Measurements from ENCODE around the gene ATF7IP2. TPM values are rescaled to one million over a fixed set of nuclear protein-coding genes. Genes with fewer than 3 reads are reported as not detected.
"Not testable (repeated sequence)": the region's sequence is repeated elsewhere in the genome, so short reads cannot be mapped to it uniquely, and the experiment has no call there.

Gene ATF7IP2
- total RNA-seq, 1 experiment from 2014 or later: not detected

GRCh38 chr16:10504404-10504885, 118.6 kb downstream of the ATF7IP2 start:
- Histone ChIP-seq H3K36me3 (ENCODE audit: low read depth) (no peaks in the 10 kb centered on the region), H3K4me1 (replicated peaks; ENCODE audit: insufficient read depth) (no peaks in the 10 kb centered on the region), H3K4me2 (no peak overlapping the region), H4K20me1 (ENCODE audit: insufficient read depth) (no peaks in the 10 kb centered on the region), H3K79me2 (ENCODE audit: low read depth) (no peaks in the 10 kb centered on the region), H3K27me3 (ENCODE audit: insufficient read depth, low read depth) (no peaks in the 10 kb centered on the region), H2AFZ (no peak overlapping the region), H3K27ac (no peak overlapping the region), H3K9me3 (ENCODE audit: insufficient read depth, low read depth) (no peaks in the 10 kb centered on the region), H3K4me3 (no peak overlapping the region), H3F3A (ENCODE audit: insufficient read depth, low read depth) (no peaks in the 10 kb centered on the region), H3K9me2 (ENCODE audit: insufficient read depth) (no peaks in the 10 kb centered on the region)
- ChIA-PET CTCF (interaction anchor here (0.6 kb wide), 1 partner anchor 1249 kb away, joined by 5 read pairs; no protein-coding TSS in a partner anchor), POLR2A (ENCODE audit: unreplicated experiment) (interaction anchor here (0.6 kb wide), 1 partner anchor 18 kb away, joined by 13 read pairs; no protein-coding TSS in a partner anchor)
- TF ChIP-seq CTCF (conservative IDR thresholded peaks at IDR 0.05) (no peak), EZH2 (IDR thresholded peaks at IDR 0.05; ENCODE audit: low read depth) (no peak)
- BruUV-seq (replicated peaks): no TSS peak
- no peak for DNase-seq
- intact Hi-C loops (cut with micrococcal nuclease; ENCODE audit: unreplicated experiment): loop anchor here (10.0 kb wide), 1 partner anchor 1250 kb away; no protein-coding TSS in a partner anchor

GRCh38 chr16:10505286-10505685, 119.4 kb downstream of the ATF7IP2 start:
- H3K9me3 ChIP-seq (ENCODE audit: insufficient read depth, low read depth); H3F3A ChIP-seq (ENCODE audit: insufficient read depth, low read depth); H3K4me1 ChIP-seq (replicated peaks; ENCODE audit: insufficient read depth); POLR2A ChIA-PET (ENCODE audit: unreplicated experiment); H3K9me2 ChIP-seq (ENCODE audit: insufficient read depth); H3K36me3 ChIP-seq (ENCODE audit: low read depth); H3K4me2 ChIP-seq; H2AFZ ChIP-seq; DNase-seq; H3K27ac ChIP-seq; BruUV-seq (replicated peaks); CTCF ChIA-PET; H3K27me3 ChIP-seq (ENCODE audit: insufficient read depth, low read depth); H3K4me3 ChIP-seq; H3K79me2 ChIP-seq (ENCODE audit: low read depth); H4K20me1 ChIP-seq (ENCODE audit: insufficient read depth): not testable (repeated sequence)
- intact Hi-C loops (cut with micrococcal nuclease; ENCODE audit: unreplicated experiment): loop anchor here (5.0 to 10.0 kb wide), 2 partner anchors 193 to 1250 kb away; no protein-coding TSS in a partner anchor

GRCh38 chr16:10509534-10510025, 123.7 kb downstream of the ATF7IP2 start:
- no TSS peak for BruUV-seq (replicated peaks)
- no peaks in the 10 kb centered on the region for H4K20me1 ChIP-seq (ENCODE audit: insufficient read depth)
- ChIA-PET CTCF (interaction anchor here (0.6 to 0.7 kb wide), 2 partner anchors 672 to 1624 kb away, joined by 3 read pairs; no protein-coding TSS in a partner anchor), POLR2A (ENCODE audit: unreplicated experiment) (interaction anchor here (0.7 kb wide), 1 partner anchor 298 kb away, joined by 3 read pairs; no protein-coding TSS in a partner anchor)
- H3K27me3 ChIP-seq (ENCODE audit: insufficient read depth, low read depth): no peaks in the 10 kb centered on the region
- H3K9me2 ChIP-seq (ENCODE audit: insufficient read depth): no peaks in the 10 kb centered on the region
- no peak overlapping the region for H3K4me2 ChIP-seq
- no peak overlapping the region for H2AFZ ChIP-seq
- intact Hi-C loops (cut with micrococcal nuclease; ENCODE audit: unreplicated experiment): loop anchor here (1.0 to 10.0 kb wide), 6 partner anchors 197 to 1942 kb away; no protein-coding TSS in a partner anchor
- no peaks in the 10 kb centered on the region for H3K79me2 ChIP-seq (ENCODE audit: low read depth)
- no peak overlapping the region for H3K4me3 ChIP-seq
- H3K9me3 ChIP-seq (ENCODE audit: insufficient read depth, low read depth): no peaks in the 10 kb centered on the region
- DNase-seq: peak; percentile 46 to 61
- H3K27ac ChIP-seq: no peak overlapping the region
- H3F3A ChIP-seq (ENCODE audit: insufficient read depth, low read depth): no peaks in the 10 kb centered on the region
- no peaks in the 10 kb centered on the region for H3K36me3 ChIP-seq (ENCODE audit: low read depth)
- peak; percentile 88 for TF ChIP-seq CTCF (conservative IDR thresholded peaks at IDR 0.05)
- TF ChIP-seq EZH2 (IDR thresholded peaks at IDR 0.05; ENCODE audit: low read depth): no peak
- peaks cover 4% of the 10 kb centered on the region; the same call in 1 of the 2 replicates for H3K4me1 ChIP-seq (replicated peaks; ENCODE audit: insufficient read depth)

Data from PC-9 (cell line).